ENCODE measurements around the gene ARHGEF17.

- TF ChIP-seq, protein P1, sequence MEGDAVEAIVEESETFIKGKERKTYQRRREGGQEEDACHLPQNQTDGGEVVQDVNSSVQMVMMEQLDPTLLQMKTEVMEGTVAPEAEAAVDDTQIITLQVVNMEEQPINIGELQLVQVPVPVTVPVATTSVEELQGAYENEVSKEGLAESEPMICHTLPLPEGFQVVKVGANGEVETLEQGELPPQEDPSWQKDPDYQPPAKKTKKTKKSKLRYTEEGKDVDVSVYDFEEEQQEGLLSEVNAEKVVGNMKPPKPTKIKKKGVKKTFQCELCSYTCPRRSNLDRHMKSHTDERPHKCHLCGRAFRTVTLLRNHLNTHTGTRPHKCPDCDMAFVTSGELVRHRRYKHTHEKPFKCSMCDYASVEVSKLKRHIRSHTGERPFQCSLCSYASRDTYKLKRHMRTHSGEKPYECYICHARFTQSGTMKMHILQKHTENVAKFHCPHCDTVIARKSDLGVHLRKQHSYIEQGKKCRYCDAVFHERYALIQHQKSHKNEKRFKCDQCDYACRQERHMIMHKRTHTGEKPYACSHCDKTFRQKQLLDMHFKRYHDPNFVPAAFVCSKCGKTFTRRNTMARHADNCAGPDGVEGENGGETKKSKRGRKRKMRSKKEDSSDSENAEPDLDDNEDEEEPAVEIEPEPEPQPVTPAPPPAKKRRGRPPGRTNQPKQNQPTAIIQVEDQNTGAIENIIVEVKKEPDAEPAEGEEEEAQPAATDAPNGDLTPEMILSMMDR (conservative IDR thresholded peaks at IDR 0.05 in 1 of 2, IDR thresholded peaks at IDR 0.05 in 1 of 2; ENCODE audit: extremely low read depth in 1 of 2, insufficient read depth in 1 of 2, low read depth in 1 of 2, low read length in 2 of 2) = no peak
- no peak for TF ChIP-seq EZH2 (IDR thresholded peaks at IDR 0.05; ENCODE audit: borderline replicate concordance, low read length)
Observed at GRCh38 chr11:73399636-73400035, 91.6 kb downstream of the ARHGEF17 start.

Data from mammary epithelial cell (primary cell).